ENCODE results near the gene ENTHD1.

GRCh38 chr22:39712751-39713525, 180.6 kb downstream of the ENTHD1 start:
- TF ChIP-seq POLR2AphosphoS5 (IDR thresholded peaks at IDR 0.05) (no peak), RAD21 (conservative IDR thresholded peaks at IDR 0.05) (no peak)
- TF ChIP-seq, protein P1, sequence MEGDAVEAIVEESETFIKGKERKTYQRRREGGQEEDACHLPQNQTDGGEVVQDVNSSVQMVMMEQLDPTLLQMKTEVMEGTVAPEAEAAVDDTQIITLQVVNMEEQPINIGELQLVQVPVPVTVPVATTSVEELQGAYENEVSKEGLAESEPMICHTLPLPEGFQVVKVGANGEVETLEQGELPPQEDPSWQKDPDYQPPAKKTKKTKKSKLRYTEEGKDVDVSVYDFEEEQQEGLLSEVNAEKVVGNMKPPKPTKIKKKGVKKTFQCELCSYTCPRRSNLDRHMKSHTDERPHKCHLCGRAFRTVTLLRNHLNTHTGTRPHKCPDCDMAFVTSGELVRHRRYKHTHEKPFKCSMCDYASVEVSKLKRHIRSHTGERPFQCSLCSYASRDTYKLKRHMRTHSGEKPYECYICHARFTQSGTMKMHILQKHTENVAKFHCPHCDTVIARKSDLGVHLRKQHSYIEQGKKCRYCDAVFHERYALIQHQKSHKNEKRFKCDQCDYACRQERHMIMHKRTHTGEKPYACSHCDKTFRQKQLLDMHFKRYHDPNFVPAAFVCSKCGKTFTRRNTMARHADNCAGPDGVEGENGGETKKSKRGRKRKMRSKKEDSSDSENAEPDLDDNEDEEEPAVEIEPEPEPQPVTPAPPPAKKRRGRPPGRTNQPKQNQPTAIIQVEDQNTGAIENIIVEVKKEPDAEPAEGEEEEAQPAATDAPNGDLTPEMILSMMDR (IDR thresholded peaks at IDR 0.05; ENCODE audit: poor library complexity, severe bottlenecking) = no peak
